ENCODE results near the gene HDAC6.

Gene HDAC6

DNA sequence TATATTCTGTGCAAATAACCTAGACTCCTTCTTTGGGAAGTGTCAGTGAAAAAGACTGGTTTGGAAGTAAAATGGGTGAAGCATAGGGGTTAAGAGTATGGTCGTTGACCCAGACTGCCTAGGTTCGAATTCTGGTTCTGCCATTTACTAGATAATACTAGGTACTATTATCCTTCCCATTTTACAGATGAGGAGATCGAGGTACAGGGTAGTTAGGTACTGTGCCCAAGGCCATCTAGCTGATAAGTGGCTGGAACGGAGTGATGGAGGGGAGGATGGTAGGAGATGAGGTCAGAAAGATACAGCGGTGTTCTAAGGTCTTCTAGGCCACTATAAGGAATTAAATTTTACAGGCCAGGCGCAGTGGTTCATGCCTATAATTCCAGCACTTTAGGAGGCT, 29.3 kb upstream of the HDAC6 start:
- Histone ChIP-seq H3K4me1 (ENCODE audit: insufficient read depth, insufficient read length) (peaks cover 1% of the 10 kb centered on the region), H3K27me3 (ENCODE audit: insufficient read depth, insufficient read length) (no peaks in the 10 kb centered on the region), H3K4me3 (ENCODE audit: insufficient read length, low read depth) (no peak overlapping the region), H3K36me3 (ENCODE audit: insufficient read depth, insufficient read length, low read length) (no peaks in the 10 kb centered on the region), H3K9me3 (ENCODE audit: insufficient read depth, low read length) (no peaks in the 10 kb centered on the region), H3K9ac (ENCODE audit: insufficient read length, low read depth) (no peak overlapping the region)
- no peak for TF ChIP-seq YY1 (IDR thresholded peaks at IDR 0.05; ENCODE audit: insufficient read depth, insufficient read length)
- TF ChIP-seq SUZ12 (IDR thresholded peaks at IDR 0.05; ENCODE audit: extremely low read depth, insufficient read depth, insufficient read length), result no peak
- TF ChIP-seq ZNF274 (IDR thresholded peaks at IDR 0.05; ENCODE audit: low read depth, low read length), result no peak
- DNase-seq (ENCODE audit: low read depth, low spot score), result no peak

DNA sequence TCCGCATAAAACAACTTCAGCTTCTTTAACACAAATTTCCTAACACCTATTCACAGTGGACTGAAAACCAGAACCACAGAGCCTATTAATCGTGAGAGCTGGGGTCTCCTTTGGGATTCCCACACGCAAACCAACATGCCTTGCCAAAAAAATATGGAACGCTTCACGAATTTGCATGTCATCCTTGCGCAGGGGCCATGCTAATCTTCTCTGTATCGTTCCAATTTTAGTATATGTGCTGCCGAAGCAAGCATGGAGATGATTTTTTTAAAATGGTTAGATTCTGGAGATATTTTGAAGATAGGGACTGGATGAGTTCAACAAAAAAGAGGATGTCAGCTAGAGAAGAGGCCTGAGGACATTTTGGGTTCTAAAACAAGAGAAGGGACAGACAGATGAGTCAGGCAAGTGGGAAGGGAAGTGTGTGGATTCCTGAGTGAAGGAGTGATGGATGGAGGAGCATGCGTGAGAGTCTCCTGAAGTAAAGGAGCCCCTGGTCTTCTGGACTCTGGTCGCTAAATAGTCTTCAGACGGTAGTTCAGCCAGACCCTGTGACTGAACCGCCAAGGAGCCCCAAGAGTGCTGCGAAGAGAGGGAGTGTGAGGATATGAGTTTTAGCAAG, 24.9 kb upstream of the HDAC6 start:
- Histone ChIP-seq H3K9me3 (ENCODE audit: insufficient read depth, low read length) (no peaks in the 10 kb centered on the region), H3K9ac (ENCODE audit: insufficient read length, low read depth) (no peak overlapping the region), H3K27me3 (ENCODE audit: insufficient read depth, insufficient read length) (no peaks in the 10 kb centered on the region), H3K4me1 (ENCODE audit: insufficient read depth, insufficient read length) (peaks cover 1% of the 10 kb centered on the region), H3K36me3 (ENCODE audit: insufficient read depth, insufficient read length, low read length) (no peaks in the 10 kb centered on the region), H3K4me3 (ENCODE audit: insufficient read length, low read depth) (no peak overlapping the region)
- TF ChIP-seq ZNF274 (IDR thresholded peaks at IDR 0.05; ENCODE audit: low read depth, low read length) (no peak), SUZ12 (IDR thresholded peaks at IDR 0.05; ENCODE audit: extremely low read depth, insufficient read depth, insufficient read length) (no peak), YY1 (IDR thresholded peaks at IDR 0.05; ENCODE audit: insufficient read depth, insufficient read length) (no peak)
- no peak for DNase-seq (ENCODE audit: low read depth, low spot score)

- no peaks in the 10 kb centered on the region for H3K27me3 ChIP-seq (ENCODE audit: insufficient read depth, insufficient read length)
- no peak overlapping the region for H3K4me3 ChIP-seq (ENCODE audit: insufficient read length, low read depth)
- no peak for DNase-seq (ENCODE audit: low read depth, low spot score)
- H3K9ac ChIP-seq (ENCODE audit: insufficient read length, low read depth), result no peak overlapping the region
- peaks cover 1% of the 10 kb centered on the region for H3K4me1 ChIP-seq (ENCODE audit: insufficient read depth, insufficient read length)
- TF ChIP-seq SUZ12 (IDR thresholded peaks at IDR 0.05; ENCODE audit: extremely low read depth, insufficient read depth, insufficient read length) (no peak), YY1 (IDR thresholded peaks at IDR 0.05; ENCODE audit: insufficient read depth, insufficient read length) (no peak), ZNF274 (IDR thresholded peaks at IDR 0.05; ENCODE audit: low read depth, low read length) (no peak)
- no peaks in the 10 kb centered on the region for H3K36me3 ChIP-seq (ENCODE audit: insufficient read depth, insufficient read length, low read length)
- H3K9me3 ChIP-seq (ENCODE audit: insufficient read depth, low read length), result no peaks in the 10 kb centered on the region
These were observed 22.5 kb upstream of the HDAC6 start for GRCh38 chrX:48779399-48779798.

DNA sequence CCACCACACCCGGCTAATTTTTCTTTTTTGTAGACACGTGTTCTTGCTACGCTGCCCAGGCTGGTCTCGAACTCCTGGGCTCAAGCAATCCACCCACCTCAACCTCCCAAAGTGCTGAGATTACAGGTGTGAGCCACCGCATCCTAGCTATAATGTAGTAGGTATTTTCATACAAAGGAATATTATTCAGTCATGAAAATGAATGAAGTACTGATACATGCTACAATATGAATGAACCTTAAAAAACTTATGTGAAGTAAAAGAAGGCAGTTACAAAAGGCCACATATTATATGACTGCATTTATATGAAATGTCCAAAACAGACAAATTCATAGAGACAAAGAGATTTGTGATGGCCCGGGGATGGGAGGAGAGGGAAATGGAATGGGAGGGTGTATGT, 20.2 kb upstream of the HDAC6 start:
- no peaks in the 10 kb centered on the region for H3K9me3 ChIP-seq (ENCODE audit: insufficient read depth, low read length)
- no peaks in the 10 kb centered on the region for H3K4me1 ChIP-seq (ENCODE audit: insufficient read depth, insufficient read length)
- H3K27me3 ChIP-seq (ENCODE audit: insufficient read depth, insufficient read length), result no peaks in the 10 kb centered on the region
- no peaks in the 10 kb centered on the region for H3K36me3 ChIP-seq (ENCODE audit: insufficient read depth, insufficient read length, low read length)
- no peak for TF ChIP-seq ZNF274 (IDR thresholded peaks at IDR 0.05; ENCODE audit: low read depth, low read length)
- TF ChIP-seq SUZ12 (IDR thresholded peaks at IDR 0.05; ENCODE audit: extremely low read depth, insufficient read depth, insufficient read length), result no peak
- no peak for TF ChIP-seq YY1 (IDR thresholded peaks at IDR 0.05; ENCODE audit: insufficient read depth, insufficient read length)
- no peak overlapping the region for H3K4me3 ChIP-seq (ENCODE audit: insufficient read length, low read depth)
- H3K9ac ChIP-seq (ENCODE audit: insufficient read length, low read depth), result no peak overlapping the region
- no peak for DNase-seq (ENCODE audit: low read depth, low spot score)

GRCh38 chrX:48782216-48782615, 19.7 kb upstream of the HDAC6 start:
- Histone ChIP-seq H3K27me3 (ENCODE audit: insufficient read depth, insufficient read length) (no peaks in the 10 kb centered on the region), H3K4me1 (ENCODE audit: insufficient read depth, insufficient read length) (no peaks in the 10 kb centered on the region), H3K9ac (ENCODE audit: insufficient read length, low read depth) (no peak overlapping the region), H3K9me3 (ENCODE audit: insufficient read depth, low read length) (no peaks in the 10 kb centered on the region), H3K4me3 (ENCODE audit: insufficient read length, low read depth) (no peak overlapping the region), H3K36me3 (ENCODE audit: insufficient read depth, insufficient read length, low read length) (no peaks in the 10 kb centered on the region)
- TF ChIP-seq ZNF274 (IDR thresholded peaks at IDR 0.05; ENCODE audit: low read depth, low read length) (no peak), YY1 (IDR thresholded peaks at IDR 0.05; ENCODE audit: insufficient read depth, insufficient read length) (no peak), SUZ12 (IDR thresholded peaks at IDR 0.05; ENCODE audit: extremely low read depth, insufficient read depth, insufficient read length) (no peak)
- DNase-seq (ENCODE audit: low read depth, low spot score), result no peak

- no peaks in the 10 kb centered on the region for H3K9me3 ChIP-seq (ENCODE audit: insufficient read depth, low read length)
- no peaks in the 10 kb centered on the region for H3K4me1 ChIP-seq (ENCODE audit: insufficient read depth, insufficient read length)
- no peaks in the 10 kb centered on the region for H3K27me3 ChIP-seq (ENCODE audit: insufficient read depth, insufficient read length)
- H3K4me3 ChIP-seq (ENCODE audit: insufficient read length, low read depth), result no peak overlapping the region
- no peak for DNase-seq (ENCODE audit: low read depth, low spot score)
- no peak overlapping the region for H3K9ac ChIP-seq (ENCODE audit: insufficient read length, low read depth)
- TF ChIP-seq ZNF274 (IDR thresholded peaks at IDR 0.05; ENCODE audit: low read depth, low read length), result no peak
- no peak for TF ChIP-seq SUZ12 (IDR thresholded peaks at IDR 0.05; ENCODE audit: extremely low read depth, insufficient read depth, insufficient read length)
- H3K36me3 ChIP-seq (ENCODE audit: insufficient read depth, insufficient read length, low read length), result no peaks in the 10 kb centered on the region
These were observed 19.1 kb upstream of the HDAC6 start for GRCh38 chrX:48782795-48783194.

GRCh38 chrX:48784726-48785125, 17.1 kb upstream of the HDAC6 start:
- Histone ChIP-seq H3K27me3 (ENCODE audit: insufficient read depth, insufficient read length) (no peaks in the 10 kb centered on the region), H3K9ac (ENCODE audit: insufficient read length, low read depth) (no peak overlapping the region), H3K4me3 (ENCODE audit: insufficient read length, low read depth) (no peak overlapping the region), H3K4me1 (ENCODE audit: insufficient read depth, insufficient read length) (no peaks in the 10 kb centered on the region), H3K36me3 (ENCODE audit: insufficient read depth, insufficient read length, low read length) (no peaks in the 10 kb centered on the region), H3K9me3 (ENCODE audit: insufficient read depth, low read length) (no peaks in the 10 kb centered on the region)
- no peak for DNase-seq (ENCODE audit: low read depth, low spot score)
- TF ChIP-seq YY1 (IDR thresholded peaks at IDR 0.05; ENCODE audit: insufficient read depth, insufficient read length) (no peak), ZNF274 (IDR thresholded peaks at IDR 0.05; ENCODE audit: low read depth, low read length) (no peak), SUZ12 (IDR thresholded peaks at IDR 0.05; ENCODE audit: extremely low read depth, insufficient read depth, insufficient read length) (no peak)

Measured in NT2/D1 (cell line).